Endothelial cell (in vitro differentiated cells): ENCODE results near the gene KCTD2. TPM values are rescaled to one million over a fixed set of nuclear protein-coding genes. Genes with fewer than 3 reads are reported as not detected.

Experiments
- DNase-seq: peaks from one replicate; pipeline ENCODE4 v3.0.0; 2021; ENCODE audit warnings: low spot score
- H3K27ac Mint-ChIP-seq: one replicate; pipeline ENCODE4 v1.8.0; 2021; ENCODE audit warnings: mixed read lengths, inconsistent platforms; ENCODE audit not compliant: unreplicated experiment
- H3K27me3 Mint-ChIP-seq: one replicate; pipeline ENCODE4 v1.8.0; 2021; ENCODE audit warnings: mild to moderate bottlenecking, moderate library complexity, mixed read lengths, inconsistent platforms; ENCODE audit not compliant: unreplicated experiment
- H3K36me3 Mint-ChIP-seq: one replicate; pipeline ENCODE4 v1.8.0; 2021; ENCODE audit warnings: mild to moderate bottlenecking, low read depth, mixed read lengths, inconsistent platforms; ENCODE audit not compliant: unreplicated experiment
- H3K4me1 Mint-ChIP-seq: one replicate; pipeline ENCODE4 v1.8.0; 2021; ENCODE audit warnings: mild to moderate bottlenecking, mixed read lengths, inconsistent platforms; ENCODE audit not compliant: unreplicated experiment
- H3K4me3 Mint-ChIP-seq: one replicate; pipeline ENCODE4 v1.8.0; 2021; ENCODE audit warnings: mild to moderate bottlenecking, mixed read lengths, inconsistent platforms; ENCODE audit not compliant: unreplicated experiment
- H3K9me3 Mint-ChIP-seq: one replicate; pipeline ENCODE4 v1.8.0; 2021; ENCODE audit warnings: mixed read lengths, inconsistent platforms; ENCODE audit not compliant: unreplicated experiment
- total RNA-seq: library from RNA; stranded (reverse); fragmentation: NEBNext Ultra II Directional; extraction: Animal tissue kit (Norgen Biotek cat#: 25700); gene quantifications from one replicate; pipeline ENCODE4 v1.2.1, GENCODE V29; 2021; ENCODE audit not compliant: unreplicated experiment
- TF ChIP-seq, protein P1 (sequence below): fragments of 200-600 bp; sonication (generic); IDR thresholded peaks from one replicate; pipeline ENCODE4 v1.5.0; 2021; ENCODE audit warnings: antibody characterized with exemption; ENCODE audit not compliant: unreplicated experiment

Gene KCTD2
- total RNA-seq, 1 donor from 2014 or later, result 33.5 TPM

DNA sequence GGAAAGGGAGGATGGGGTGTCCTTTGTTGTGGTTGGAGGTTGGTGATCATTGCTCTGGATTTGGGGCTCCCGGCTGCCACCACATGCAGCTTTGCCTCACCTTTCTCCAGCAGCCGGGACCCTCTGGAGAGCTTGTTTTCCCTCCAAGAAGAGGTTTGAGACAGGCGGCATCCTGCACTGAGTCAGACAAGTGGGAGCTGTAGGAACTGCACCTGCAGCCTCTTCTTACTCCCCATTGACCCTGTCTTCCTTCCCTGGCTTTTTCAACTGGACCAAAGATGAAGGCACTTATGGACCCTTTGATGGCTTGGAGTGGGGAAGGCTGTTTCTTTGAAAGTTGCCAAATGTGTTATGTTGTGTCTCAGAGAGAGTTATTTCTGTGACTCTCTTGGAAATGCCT lies 16.6 kb downstream of the KCTD2 start:
- TF ChIP-seq, protein P1, sequence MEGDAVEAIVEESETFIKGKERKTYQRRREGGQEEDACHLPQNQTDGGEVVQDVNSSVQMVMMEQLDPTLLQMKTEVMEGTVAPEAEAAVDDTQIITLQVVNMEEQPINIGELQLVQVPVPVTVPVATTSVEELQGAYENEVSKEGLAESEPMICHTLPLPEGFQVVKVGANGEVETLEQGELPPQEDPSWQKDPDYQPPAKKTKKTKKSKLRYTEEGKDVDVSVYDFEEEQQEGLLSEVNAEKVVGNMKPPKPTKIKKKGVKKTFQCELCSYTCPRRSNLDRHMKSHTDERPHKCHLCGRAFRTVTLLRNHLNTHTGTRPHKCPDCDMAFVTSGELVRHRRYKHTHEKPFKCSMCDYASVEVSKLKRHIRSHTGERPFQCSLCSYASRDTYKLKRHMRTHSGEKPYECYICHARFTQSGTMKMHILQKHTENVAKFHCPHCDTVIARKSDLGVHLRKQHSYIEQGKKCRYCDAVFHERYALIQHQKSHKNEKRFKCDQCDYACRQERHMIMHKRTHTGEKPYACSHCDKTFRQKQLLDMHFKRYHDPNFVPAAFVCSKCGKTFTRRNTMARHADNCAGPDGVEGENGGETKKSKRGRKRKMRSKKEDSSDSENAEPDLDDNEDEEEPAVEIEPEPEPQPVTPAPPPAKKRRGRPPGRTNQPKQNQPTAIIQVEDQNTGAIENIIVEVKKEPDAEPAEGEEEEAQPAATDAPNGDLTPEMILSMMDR, result no peak
- peaks cover 8% of the 10 kb centered on the region for H3K4me1 Mint-ChIP-seq
- no peaks in the 10 kb centered on the region for H3K9me3 Mint-ChIP-seq
- H3K36me3 Mint-ChIP-seq, result peaks cover 27% of the 10 kb centered on the region
- H3K27me3 Mint-ChIP-seq, result peaks cover 3% of the 10 kb centered on the region
- no peak overlapping the region for H3K27ac Mint-ChIP-seq
- H3K4me3 Mint-ChIP-seq, result peak overlapping the region; percentile 31
- no peak for DNase-seq

DNA sequence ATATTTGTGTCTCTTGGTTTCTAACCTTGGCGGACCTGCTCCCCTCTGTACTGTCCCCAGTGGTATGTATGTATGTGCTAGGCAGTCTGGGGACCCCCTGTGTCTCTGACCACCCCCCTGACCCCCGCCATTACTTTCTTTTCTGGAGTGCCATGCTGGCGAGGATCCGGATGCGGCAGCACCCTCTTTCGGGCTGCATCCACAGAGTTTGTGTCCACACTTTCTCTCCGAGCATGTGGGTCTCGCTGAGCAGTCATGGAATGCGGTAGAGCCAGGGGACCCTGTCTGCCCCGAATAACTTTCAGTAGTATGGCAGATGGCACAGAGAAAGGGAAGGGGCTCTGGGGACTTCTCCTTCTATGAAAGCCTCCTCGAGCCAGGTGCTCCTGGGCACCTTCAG lies 17.0 kb downstream of the KCTD2 start:
- Mint-ChIP-seq H3K27me3 (peaks cover 5% of the 10 kb centered on the region), H3K4me3 (peak overlapping the region; percentile 31), H3K27ac (no peak overlapping the region), H3K4me1 (peaks cover 10% of the 10 kb centered on the region), H3K36me3 (peaks cover 27% of the 10 kb centered on the region), H3K9me3 (no peaks in the 10 kb centered on the region)
- DNase-seq, result no peak
- TF ChIP-seq, protein P1, result no peak

DNA sequence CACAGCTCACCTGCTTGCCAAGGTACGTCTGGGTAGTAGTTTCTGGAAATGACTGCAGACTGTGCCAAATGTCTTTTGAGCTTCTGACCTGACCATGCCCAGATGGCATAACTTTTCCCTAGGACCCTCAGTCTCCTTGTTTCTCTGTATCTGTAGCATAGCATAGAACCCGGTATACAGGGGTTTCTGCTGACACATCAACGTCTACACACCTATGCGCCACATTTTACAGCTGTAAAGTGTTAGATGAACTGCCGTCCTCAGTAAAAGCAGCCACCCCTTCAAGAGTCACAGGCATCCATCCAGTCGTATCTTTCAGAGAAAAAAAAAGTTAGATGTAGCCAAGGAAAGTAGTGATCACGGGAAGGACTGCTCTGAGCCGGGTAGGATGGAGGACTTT lies 17.4 kb downstream of the KCTD2 start:
- peaks cover 5% of the 10 kb centered on the region for H3K27me3 Mint-ChIP-seq
- no peak overlapping the region for H3K27ac Mint-ChIP-seq
- peaks cover 10% of the 10 kb centered on the region for H3K4me1 Mint-ChIP-seq
- TF ChIP-seq, protein P1, result no peak
- H3K36me3 Mint-ChIP-seq, result peaks cover 27% of the 10 kb centered on the region
- H3K4me3 Mint-ChIP-seq, result peak overlapping the region; percentile 23
- H3K9me3 Mint-ChIP-seq, result no peaks in the 10 kb centered on the region
- no peak for DNase-seq

DNA sequence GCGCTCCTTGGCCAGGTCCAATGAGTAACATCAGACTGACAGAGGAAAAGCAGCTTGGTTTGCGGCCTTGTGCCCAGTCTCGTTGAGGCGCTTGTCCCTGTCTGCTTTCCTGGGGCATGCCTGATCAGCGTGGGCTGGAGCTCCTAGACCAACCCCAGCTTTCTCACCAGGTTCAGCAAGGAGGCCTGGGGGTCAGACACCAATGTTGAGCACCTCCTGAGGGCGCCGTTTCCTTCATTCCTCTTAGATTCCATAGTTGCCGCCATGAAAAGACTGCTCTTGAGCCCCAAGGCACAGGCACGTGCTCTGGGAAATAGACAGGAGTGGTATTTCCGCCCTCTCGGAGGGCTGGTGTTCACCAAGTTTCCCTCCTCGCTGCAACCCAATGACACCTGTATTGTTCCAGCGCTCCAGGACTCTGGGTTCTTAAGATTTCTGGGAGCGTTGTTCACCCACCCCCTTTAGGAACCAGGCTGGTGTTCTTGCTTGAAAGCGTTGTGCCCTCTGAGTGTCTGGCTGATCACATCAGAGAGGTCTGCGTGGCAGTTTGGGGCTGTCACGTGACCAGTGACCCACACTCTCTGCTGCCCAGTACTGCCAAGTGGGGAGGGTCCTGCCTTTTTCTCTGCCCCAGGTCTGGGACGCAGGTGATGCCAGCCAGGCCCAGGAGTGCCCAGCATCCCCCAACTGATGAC lies 18.0 kb downstream of the KCTD2 start:
- Mint-ChIP-seq H3K27me3 (peaks cover 5% of the 10 kb centered on the region), H3K27ac (no peak overlapping the region)
- DNase-seq, result no peak

DNA sequence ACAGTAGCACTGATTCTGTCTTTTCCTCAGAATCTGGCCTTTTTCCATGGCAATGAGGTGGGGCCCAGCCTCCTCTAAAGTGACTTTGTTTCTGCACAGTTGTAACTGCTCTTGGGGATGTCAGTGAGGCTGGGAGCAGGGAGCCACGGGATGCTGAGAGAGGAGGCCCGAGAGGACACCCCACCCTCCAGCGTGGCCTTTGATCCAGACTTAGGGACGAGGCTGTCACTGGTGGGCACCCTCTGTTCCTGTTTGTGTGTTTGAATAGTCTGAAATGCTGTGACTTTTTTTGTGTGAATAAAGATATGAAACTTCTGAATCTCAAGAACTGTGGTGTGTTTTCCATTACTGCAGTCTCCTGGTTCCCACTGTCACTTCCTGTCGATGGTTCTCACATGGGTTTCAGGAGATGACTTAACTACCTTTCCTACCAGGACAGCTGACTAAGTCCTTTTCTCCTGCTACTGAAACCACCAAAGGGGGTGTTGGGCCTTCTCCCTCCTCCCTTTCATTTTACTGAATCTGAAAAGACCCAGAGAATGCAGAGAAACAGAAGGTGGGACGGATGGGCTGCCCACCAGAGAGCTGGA lies 18.6 kb downstream of the KCTD2 start:
- no peak overlapping the region for H3K27ac Mint-ChIP-seq
- DNase-seq, result no peak
- no peaks in the 10 kb centered on the region for H3K9me3 Mint-ChIP-seq
- H3K4me1 Mint-ChIP-seq, result peaks cover 7% of the 10 kb centered on the region
- TF ChIP-seq, protein P1, result no peak
- H3K27me3 Mint-ChIP-seq, result peaks cover 5% of the 10 kb centered on the region
- H3K4me3 Mint-ChIP-seq, result no peak overlapping the region
- peaks cover 27% of the 10 kb centered on the region for H3K36me3 Mint-ChIP-seq

More for the DNA sequence above, 18.0 kb downstream of the KCTD2 start:
- no peaks in the 10 kb centered on the region for H3K9me3 Mint-ChIP-seq
- peak overlapping the region; percentile 23 for H3K4me3 Mint-ChIP-seq
- peaks cover 8% of the 10 kb centered on the region for H3K4me1 Mint-ChIP-seq
- TF ChIP-seq, protein P1, result no peak
- H3K36me3 Mint-ChIP-seq, result peaks cover 27% of the 10 kb centered on the region
